CD4-positive, alpha-beta T cell treated with Interleukin-12 subunit alpha and Interleukin-12 subunit beta, for 1 hour (primary cell): Measurements from ENCODE around the gene PLET1.

Experiments used
- DNase-seq: peaks from one replicate; pipeline ENCODE4 v3.0.0-alpha.2; 2020

The PLET1 gene

GRCh38 chr11:112280268-112281126 lies 19.8 kb upstream of the PLET1 start:
- peak; percentile 85 for DNase-seq

- peak; percentile 76 for DNase-seq
Measured at GRCh38 chr11:112279901-112280267, 19.2 kb upstream of the PLET1 start.

DNA sequence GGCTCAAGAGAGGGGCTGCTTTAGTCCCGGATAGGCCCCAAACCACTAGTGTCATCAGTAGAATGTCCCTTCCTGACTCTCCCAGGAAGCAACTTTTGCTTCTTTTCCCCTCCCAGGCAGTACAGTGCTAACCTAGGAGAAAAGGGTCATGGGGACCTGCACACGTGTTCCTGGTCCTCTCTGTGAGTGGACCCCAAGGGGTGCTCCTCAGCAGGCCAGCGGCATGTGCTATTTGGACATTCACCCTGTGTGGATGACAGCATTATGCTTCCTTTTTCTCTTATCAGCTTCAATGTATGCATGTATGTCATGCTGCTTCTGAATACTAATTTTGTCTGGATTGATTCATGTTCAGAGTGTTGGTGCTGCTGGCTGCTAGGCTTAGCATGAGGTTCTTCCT lies 18.1 kb upstream of the PLET1 start:
- no peak for DNase-seq

DNA sequence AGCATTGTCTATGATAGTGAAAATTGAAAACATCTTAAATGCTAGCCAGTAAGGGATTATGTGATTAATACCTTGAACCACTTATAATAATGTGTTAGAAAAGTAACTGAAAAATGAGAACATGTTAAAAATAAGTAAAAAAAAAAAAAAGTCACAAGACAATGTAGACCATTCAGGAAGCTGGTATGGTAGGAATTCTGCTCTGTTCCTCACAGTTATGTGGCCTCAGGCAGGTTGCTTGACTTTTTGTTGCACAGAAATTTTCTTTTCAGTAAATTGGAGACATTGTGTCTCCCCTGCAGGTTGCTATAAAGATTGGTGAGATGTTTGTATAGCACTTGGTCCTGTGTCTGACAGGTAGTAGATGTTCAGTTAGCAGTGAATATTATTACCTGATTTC lies 17.3 kb upstream of the PLET1 start:
- no peak for DNase-seq

DNA sequence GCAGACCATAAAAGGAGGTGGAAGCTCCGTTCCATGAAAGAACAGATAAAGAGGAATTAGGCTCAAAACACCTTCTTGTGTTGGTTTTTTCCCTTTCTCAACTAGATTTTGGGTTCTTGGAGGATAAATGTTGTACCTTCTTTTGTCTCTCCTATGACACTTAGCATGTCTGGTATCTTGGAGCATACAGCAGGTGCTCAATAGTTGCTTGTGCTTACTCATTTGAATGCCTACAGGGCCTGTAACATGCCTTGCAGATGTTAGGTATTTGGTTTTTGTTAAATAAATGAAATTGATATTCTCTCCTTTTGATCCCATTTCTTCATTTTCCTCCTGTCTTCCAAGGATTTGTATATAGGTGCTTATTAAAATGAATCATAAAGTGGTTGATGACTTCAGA lies 16.4 kb upstream of the PLET1 start:
- DNase-seq: no peak

- no peak for DNase-seq
Measured at GRCh38 chr11:112274007-112274783, 13.5 kb upstream of the PLET1 start.

DNA sequence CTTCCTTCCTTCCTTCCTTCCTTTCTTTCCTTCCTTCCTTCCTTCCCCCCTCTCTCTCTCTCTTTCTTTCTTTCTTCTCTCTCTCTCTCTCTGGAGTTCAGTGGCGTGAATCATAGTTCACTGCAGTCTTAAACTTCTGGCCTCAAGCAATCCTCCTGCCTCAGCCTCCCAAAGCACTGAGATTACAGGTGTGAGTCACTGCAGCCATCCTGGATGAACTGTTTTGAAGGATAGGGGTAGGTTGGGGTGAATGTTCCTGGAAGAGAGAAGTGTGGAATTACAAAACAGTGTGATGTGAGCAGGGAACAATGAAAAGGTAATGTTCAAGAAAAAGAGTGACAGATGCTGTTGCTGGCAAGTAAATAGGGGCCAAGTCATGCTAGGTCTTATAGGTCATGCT lies 12.4 kb upstream of the PLET1 start:
- no peak for DNase-seq

DNA sequence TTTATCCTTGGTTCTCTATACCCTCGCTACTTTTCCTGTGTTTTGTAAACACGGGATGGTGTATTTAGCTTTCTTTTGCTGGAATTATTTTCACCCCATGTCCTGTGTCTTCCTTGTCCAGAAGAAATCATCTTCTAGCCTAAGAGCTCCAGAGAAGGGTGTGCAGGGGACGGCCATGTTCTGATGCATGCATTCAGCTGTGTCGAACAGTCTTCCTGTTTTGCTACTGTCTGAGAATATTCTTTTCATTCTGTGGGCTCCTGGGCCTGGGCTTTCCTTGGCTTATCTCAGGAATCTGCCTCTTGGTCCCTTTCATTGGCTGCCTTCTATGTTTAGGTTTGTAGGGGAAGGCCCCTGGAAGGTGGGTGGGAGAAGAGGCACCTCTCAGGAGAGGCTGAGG lies 10.6 kb upstream of the PLET1 start:
- no peak for DNase-seq

DNA sequence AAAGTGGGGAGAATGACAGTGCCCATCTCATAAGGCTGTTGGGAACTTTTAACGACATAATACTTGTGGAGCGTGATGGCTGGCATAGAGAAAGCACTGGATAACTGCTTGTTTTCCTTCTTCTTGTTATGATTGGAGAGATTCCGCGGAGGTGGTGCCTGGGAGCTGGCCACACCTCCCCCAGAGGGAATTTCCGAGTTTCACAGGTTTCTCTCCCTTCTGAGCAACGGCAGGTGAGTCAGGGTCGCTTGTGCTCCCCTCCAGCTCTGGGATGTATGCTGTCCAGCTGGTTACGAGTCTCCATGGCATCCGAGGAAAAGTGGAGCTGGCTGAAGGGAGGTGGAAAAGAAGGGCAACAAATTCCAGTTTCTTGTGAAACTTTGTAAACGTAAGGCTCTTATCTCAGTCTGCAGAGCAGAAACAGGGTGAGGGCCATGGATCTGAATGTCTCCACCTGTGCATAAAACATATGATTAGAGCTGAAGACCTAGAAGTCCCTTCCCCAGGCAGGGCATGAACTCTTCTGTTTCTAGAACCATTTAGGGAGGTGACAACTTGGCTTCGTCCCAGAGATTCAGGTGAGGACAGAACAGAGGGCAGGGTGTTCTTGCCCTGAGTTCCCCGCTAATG lies 10.0 kb upstream of the PLET1 start:
- no peak for DNase-seq

DNA sequence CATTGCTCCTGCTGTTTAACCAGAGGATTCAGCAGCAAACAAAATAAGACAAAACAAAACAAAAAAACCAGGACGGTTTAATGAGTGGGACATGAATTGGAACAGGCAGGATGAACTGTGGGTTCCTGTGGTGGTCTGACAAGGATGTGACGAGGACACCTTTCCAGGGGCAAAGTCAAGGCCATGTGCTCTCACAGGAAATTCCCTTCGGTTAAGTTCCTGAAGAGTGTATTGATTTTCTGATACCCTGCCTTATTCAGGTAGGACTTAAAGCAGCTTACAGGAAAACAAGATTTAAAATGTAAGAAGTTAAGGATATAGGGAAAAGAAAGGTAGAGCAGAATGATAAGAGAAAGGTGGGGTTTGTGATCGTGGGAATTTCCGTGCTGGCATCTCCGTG lies 8.5 kb upstream of the PLET1 start:
- DNase-seq: no peak

GRCh38 chr11:112268406-112268805 lies 7.7 kb upstream of the PLET1 start:
- DNase-seq: no peak

GRCh38 chr11:112267188-112267591 lies 6.5 kb upstream of the PLET1 start:
- DNase-seq: no peak

DNA sequence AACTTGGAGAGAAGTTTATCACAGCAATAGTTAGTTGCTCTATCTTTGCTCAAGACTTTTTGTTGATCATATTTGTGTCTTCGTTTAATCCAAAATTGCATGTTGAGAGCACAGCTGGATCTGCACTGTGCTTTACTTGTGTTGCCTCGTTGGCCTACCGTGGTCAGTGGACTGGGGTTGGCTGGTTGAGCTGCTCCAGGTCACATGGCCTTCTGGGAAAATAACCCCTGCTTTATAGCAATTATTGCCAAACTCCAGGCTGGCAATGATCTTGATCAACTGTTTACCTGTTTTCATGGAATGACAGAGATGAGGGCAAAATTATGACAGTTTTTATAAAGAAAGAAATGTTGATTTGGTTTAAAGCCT lies 5.7 kb upstream of the PLET1 start:
- DNase-seq: no peak

DNA sequence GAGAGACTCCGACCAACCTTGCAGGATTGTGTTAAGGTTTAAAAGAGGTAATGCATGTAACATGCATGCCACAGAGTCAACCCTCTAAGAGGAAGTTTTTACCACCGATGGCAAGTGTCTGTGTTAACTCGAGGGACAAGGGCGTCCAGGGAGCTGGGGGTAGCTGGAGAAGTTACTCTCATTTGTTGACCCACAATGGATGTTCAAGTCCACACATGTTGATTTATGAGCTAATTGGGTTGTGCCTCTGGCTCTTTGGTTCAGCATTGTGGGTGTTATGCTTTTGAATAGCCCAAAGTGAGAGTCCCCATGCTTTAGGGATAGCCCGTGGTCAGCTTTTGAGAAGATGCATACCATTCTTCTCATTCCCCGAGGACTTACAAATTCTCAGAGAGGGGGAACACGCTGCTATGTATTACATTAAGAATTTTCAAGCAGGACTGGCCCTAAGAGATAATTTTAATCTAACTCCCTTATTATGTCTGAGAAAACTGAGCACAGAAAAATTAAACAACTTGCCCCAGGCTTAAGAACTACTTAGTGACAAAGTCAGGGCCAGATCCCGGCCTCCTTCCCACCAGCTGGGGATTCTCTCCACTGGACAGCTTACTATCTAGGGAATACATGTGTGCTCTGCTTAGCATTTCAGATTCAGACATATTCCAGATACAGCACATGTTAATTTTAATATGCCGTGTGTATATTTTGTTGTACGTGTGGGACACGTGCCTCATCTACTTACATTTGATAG lies 5.2 kb upstream of the PLET1 start:
- no peak for DNase-seq

- no peak for DNase-seq
Measured at GRCh38 chr11:112255067-112255720, 5.5 kb downstream of the PLET1 start.

- DNase-seq: no peak
Measured at GRCh38 chr11:112253605-112254242, 6.9 kb downstream of the PLET1 start.

DNA sequence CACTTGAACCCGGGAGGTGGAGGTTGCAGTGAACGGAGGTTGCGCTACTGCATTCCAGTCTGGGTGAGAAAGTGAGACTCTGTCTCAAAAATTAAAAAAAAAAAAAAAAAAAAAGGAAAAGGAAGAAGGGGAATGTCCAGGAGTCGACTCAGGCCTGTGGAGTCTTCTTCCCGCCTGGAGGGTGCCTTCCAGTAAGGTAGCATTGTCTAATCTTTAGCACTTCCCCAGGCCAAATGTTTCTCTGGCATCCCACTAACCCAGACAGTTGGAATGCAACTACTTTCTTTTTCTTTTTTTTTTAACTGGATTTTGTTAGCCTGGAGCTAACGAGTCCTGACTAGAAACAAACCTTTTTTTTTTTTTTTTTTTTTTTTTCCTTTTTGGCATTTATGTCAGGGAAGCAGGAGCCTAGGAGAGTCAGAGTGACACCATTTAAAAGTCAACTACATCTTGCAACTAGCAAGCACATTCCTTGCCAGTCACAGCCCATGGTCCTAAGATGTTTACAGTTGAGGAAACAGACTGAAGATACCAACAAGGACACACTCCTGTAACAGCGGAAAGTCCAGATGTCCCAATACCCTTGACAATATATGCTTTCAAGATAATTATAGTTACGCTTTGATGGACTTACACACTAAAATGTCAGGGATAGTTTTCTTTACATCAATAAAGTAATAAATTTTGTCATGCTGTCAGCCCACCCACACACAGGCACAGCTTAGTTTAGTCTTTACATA lies 10.6 kb downstream of the PLET1 start:
- DNase-seq: no peak

- DNase-seq: no peak
Measured at GRCh38 chr11:112248201-112248600, 12.5 kb downstream of the PLET1 start.

DNA sequence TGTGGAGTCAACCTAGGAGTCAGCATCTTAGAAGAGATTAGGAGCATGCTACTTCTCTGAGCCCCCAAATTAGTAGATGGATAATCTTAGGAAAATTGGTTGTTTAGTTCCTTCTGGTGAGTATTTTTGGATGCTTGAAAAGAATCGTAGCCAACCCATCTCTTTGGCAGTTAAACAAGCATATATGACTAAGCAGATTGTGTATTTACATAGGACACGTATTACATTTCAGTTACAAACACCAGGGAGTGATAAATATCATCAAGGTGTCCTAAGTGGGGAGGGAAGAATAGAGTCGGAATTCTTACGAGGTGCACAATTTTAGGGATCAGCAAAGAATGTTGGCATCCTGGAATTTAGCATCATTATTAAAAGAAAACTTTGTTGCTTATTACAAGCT lies 13.5 kb downstream of the PLET1 start:
- DNase-seq: no peak

GRCh38 chr11:112241486-112241885 lies 19.2 kb downstream of the PLET1 start:
- DNase-seq: no peak

GRCh38 chr11:112238041-112238440 lies 22.6 kb downstream of the PLET1 start:
- DNase-seq: no peak
